B cell (primary cell): Measurements from ENCODE around the gene ZSCAN25. TPM values are rescaled to one million over a fixed set of nuclear protein-coding genes. Genes with fewer than 3 reads are reported as not detected.

Experiments used
- ATAC-seq: fragments of 200-7000 bp; cut with Tn5 transposase; one replicate; pipeline ENCODE4 v1.10.0; 2021; ENCODE audit warnings: low read depth, mild to moderate bottlenecking, moderate number of reproducible peaks, moderate library complexity
- CTCF ChIA-PET: fragments of 350-600 bp; sonication (Branson Sonifier 250); formaldehyde crosslinking; loops from one replicate; lab custom pipeline; 2021; ENCODE audit warnings: antibody characterized with exemption, inconsistent platforms; lab: Charles Lee
- POLR2A ChIA-PET: fragments of 350-600 bp; sonication (Branson Sonifier 250); formaldehyde crosslinking; loops from one replicate; lab custom pipeline; 2021; ENCODE audit warnings: antibody characterized with exemption; lab: Charles Lee
- DNase-seq: peaks from one replicate; pipeline ENCODE4 v3.0.0; 2013
- H2AFZ ChIP-seq: 2 replicates; pipeline ENCODE4 v1.6.1; 2012; ENCODE audit warnings: mild to moderate bottlenecking, low read depth, low read length; ENCODE audit not compliant: insufficient read depth, poor library complexity, severe bottlenecking
- H3K27ac ChIP-seq, 2 donors: 1 replicate in 1 of 2; 2 replicates in 1 of 2; pipeline ENCODE4 v1.5.1; 2012 to 2013; ENCODE audit warnings: low read length in 2 of 2, mild to moderate bottlenecking in 2 of 2, moderate library complexity in 1 of 2
- H3K27me3 ChIP-seq, 4 experiments: fragments of 200-600 bp in 1 of 4; sonication (generic) in 1 of 4; replicated peaks in 1 of 4; 1 replicate in 2 of 4; 2 replicates in 2 of 4; pipeline versions ENCODE4 v1.6.1 to v1.7.0; 2013 to 2016; ENCODE audit warnings: low read length in 3 of 4, mild to moderate bottlenecking in 2 of 4, mixed read lengths in 1 of 4, moderate library complexity in 1 of 4; ENCODE audit not compliant: insufficient read depth in 4 of 4, control insufficient read depth in 3 of 4; ENCODE audit errors: control extremely low read depth in 1 of 4
- H3K36me3 ChIP-seq, 2 experiments: replicated peaks in 1 of 2; 1 replicate in 1 of 2; 2 replicates in 1 of 2; pipeline versions ENCODE4 v1.6.1 to v1.7.1; 2013; ENCODE audit warnings: low read length in 1 of 2; ENCODE audit not compliant: insufficient read depth in 2 of 2, control insufficient read depth in 1 of 2; ENCODE audit errors: control extremely low read depth in 1 of 2, extremely low read depth in 1 of 2
- H3K4me1 ChIP-seq, 2 donors: fragments of 200-600 bp in 1 of 2; sonication (generic) in 1 of 2; 1 replicate in 1 of 2; 2 replicates in 1 of 2; pipeline versions ENCODE4 v1.5.1 to v1.6.1; 2013 to 2017; ENCODE audit warnings: low read length in 2 of 2; ENCODE audit not compliant: control insufficient read depth in 2 of 2, insufficient read depth in 2 of 2
- H3K4me2 ChIP-seq: replicated peaks from 2 replicates; pipeline ENCODE3; 2012; ENCODE audit warnings: mild to moderate bottlenecking, low read depth, low read length; ENCODE audit not compliant: poor library complexity, severe bottlenecking
- H3K4me3 ChIP-seq, 5 experiments: fragments of 200-600 bp in 1 of 5; sonication (generic) in 1 of 5; 1 replicate in 3 of 5; 2 replicates in 2 of 5; pipeline versions ENCODE4 v1.5.1 to v1.7.0; 2011 to 2016; ENCODE audit warnings: low read length in 4 of 5, mild to moderate bottlenecking in 4 of 5, low read depth in 2 of 5, control low read depth in 1 of 5, moderate library complexity in 1 of 5; ENCODE audit not compliant: insufficient read depth in 1 of 5; ENCODE audit errors: control extremely low read depth in 1 of 5, extremely low read depth in 1 of 5
- H3K79me2 ChIP-seq: fragments of 200-600 bp; sonication (generic); one replicate; pipeline ENCODE4 v1.6.0; 2016; ENCODE audit warnings: low read length; ENCODE audit not compliant: control insufficient read depth, insufficient read depth
- H3K9ac ChIP-seq: fragments of 200-600 bp; sonication (generic); 2 replicates; pipeline ENCODE4 v1.6.1; 2017; ENCODE audit warnings: mild to moderate bottlenecking, low read length, moderate library complexity
- H3K9me3 ChIP-seq, 3 donors: one replicate each; pipeline versions ENCODE4 v1.6.1 to v1.7.1; 2013; ENCODE audit warnings: low read length in 2 of 3; ENCODE audit not compliant: control insufficient read depth in 2 of 3, insufficient read depth in 1 of 3; ENCODE audit errors: control extremely low read depth in 1 of 3
- H4K20me1 ChIP-seq: 2 replicates; pipeline ENCODE4 v1.6.0; 2012; ENCODE audit warnings: mild to moderate bottlenecking, low read length; ENCODE audit not compliant: insufficient read depth, control insufficient read depth, poor library complexity, severe bottlenecking
- H3K27ac Mint-ChIP-seq: one replicate; pipeline ENCODE4 v1.8.0; 2021; ENCODE audit warnings: mixed read lengths
- H3K27me3 Mint-ChIP-seq: one replicate; pipeline ENCODE4 v1.8.0; 2021; ENCODE audit warnings: mixed read lengths
- H3K4me1 Mint-ChIP-seq: one replicate; pipeline ENCODE4 v1.8.0; 2021; ENCODE audit warnings: mixed read lengths
- H3K4me3 Mint-ChIP-seq: one replicate; pipeline ENCODE4 v1.8.0; 2021; ENCODE audit warnings: mixed read lengths
- H3K9me3 Mint-ChIP-seq: one replicate; pipeline ENCODE4 v1.8.0; 2022; ENCODE audit warnings: mixed read lengths; ENCODE audit not compliant: insufficient read depth
- EZH2 ChIP-seq: IDR thresholded peaks from 2 replicates; pipeline ENCODE4 v1.6.1; 2012; ENCODE audit warnings: borderline replicate concordance, low read depth, mild to moderate bottlenecking, moderate library complexity, low read length; ENCODE audit not compliant: insufficient read depth, poor library complexity, severe bottlenecking
- WGBS: methylation state at CpG from one replicate; pipeline ENCODE4 v1.1.5; 2013; ENCODE audit warnings: missing lambda C conversion rate; ENCODE audit not compliant: insufficient coverage; 5-methylcytosine and 5-hydroxymethylcytosine counted together
- intact Hi-C: fragments of 100-400 bp; cut with micrococcal nuclease; formaldehyde crosslinking; loops from one replicate; pipeline ENCODE4 v1.10.0; 2022
- polyA plus RNA-seq: library from polyadenylated mRNA; depleted of rRNA; stranded (reverse); fragments of >200 nt; gene quantifications from 2 replicates; pipeline ENCODE4 v1.2.3, GENCODE V29; 2012
- total RNA-seq, 2 donors: library from RNA; stranded (reverse); fragments of 120-200 nt in 1 of 2; gene quantifications; 1 replicate in 1 of 2; 2 replicates in 1 of 2; pipeline versions ENCODE4 v1.2.3 to v1.2.4, GENCODE V29; 2013 to 2022
- TF ChIP-seq, protein P1 (sequence below): fragments of 200-600 bp; IDR thresholded peaks from one replicate; pipeline ENCODE4 v1.8.0; 2022; ENCODE audit warnings: antibody characterized with exemption, mild to moderate bottlenecking

ZSCAN25 gene
- total and polyA plus RNA-seq, 2 donors (not counting 1 experiment from before 2014, with no cell fraction given) = 11.8 to 39.5 TPM

DNA sequence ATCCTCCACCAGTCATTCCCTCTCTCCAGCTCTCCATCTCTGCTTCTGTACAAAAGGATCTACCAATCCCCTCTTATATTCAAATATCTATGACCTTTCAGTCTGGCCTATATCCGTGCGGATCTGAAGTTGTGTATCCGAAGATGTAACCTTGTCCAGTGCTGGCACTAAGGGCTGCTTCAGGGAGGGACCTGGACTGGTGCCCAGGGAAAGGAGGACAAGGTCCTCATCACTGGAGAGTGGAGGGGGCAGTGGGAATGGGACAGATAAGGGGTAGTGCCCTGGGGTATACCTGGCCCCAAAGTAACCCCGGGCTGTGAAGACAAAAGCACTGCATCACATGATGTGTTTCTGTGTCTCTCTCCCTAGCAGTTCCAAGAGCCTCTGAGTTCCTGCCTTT, 16.9 kb upstream of the ZSCAN25 start:
- ChIA-PET CTCF (interaction anchor here (0.6 kb wide), 1 partner anchor 213 kb away, joined by 5 read pairs; no protein-coding TSS in a partner anchor), POLR2A (no interaction called here)
- DNase-seq (no peak), ATAC-seq (no peak)
- Mint-ChIP-seq H3K27ac (no peak overlapping the region), H3K4me1 (no peaks in the 10 kb centered on the region), H3K9me3 (no peaks in the 10 kb centered on the region), H3K27me3 (no peaks in the 10 kb centered on the region), H3K4me3 (no peak overlapping the region)
- Histone ChIP-seq H3K4me1 (no peaks in the 10 kb centered on the region), H3K4me3 (no peak overlapping the region), H3K4me2 (no peak overlapping the region), H2AFZ (no peak overlapping the region), H4K20me1 (no peaks in the 10 kb centered on the region), H3K27ac (no peak overlapping the region), H3K27me3 (no peaks in the 10 kb centered on the region), H3K79me2 (no peaks in the 10 kb centered on the region), H3K36me3 (no peaks in the 10 kb centered on the region), H3K9ac (no peak overlapping the region), H3K9me3 (peaks cover 0 to 5% (median 0%) of the 10 kb centered on the region in 3 donors)
- intact Hi-C loops = no loop called here
- WGBS = 100% methylated on average over 3 of the region's 4 CpGs
- TF ChIP-seq, protein P1, sequence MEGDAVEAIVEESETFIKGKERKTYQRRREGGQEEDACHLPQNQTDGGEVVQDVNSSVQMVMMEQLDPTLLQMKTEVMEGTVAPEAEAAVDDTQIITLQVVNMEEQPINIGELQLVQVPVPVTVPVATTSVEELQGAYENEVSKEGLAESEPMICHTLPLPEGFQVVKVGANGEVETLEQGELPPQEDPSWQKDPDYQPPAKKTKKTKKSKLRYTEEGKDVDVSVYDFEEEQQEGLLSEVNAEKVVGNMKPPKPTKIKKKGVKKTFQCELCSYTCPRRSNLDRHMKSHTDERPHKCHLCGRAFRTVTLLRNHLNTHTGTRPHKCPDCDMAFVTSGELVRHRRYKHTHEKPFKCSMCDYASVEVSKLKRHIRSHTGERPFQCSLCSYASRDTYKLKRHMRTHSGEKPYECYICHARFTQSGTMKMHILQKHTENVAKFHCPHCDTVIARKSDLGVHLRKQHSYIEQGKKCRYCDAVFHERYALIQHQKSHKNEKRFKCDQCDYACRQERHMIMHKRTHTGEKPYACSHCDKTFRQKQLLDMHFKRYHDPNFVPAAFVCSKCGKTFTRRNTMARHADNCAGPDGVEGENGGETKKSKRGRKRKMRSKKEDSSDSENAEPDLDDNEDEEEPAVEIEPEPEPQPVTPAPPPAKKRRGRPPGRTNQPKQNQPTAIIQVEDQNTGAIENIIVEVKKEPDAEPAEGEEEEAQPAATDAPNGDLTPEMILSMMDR = no peak

DNA sequence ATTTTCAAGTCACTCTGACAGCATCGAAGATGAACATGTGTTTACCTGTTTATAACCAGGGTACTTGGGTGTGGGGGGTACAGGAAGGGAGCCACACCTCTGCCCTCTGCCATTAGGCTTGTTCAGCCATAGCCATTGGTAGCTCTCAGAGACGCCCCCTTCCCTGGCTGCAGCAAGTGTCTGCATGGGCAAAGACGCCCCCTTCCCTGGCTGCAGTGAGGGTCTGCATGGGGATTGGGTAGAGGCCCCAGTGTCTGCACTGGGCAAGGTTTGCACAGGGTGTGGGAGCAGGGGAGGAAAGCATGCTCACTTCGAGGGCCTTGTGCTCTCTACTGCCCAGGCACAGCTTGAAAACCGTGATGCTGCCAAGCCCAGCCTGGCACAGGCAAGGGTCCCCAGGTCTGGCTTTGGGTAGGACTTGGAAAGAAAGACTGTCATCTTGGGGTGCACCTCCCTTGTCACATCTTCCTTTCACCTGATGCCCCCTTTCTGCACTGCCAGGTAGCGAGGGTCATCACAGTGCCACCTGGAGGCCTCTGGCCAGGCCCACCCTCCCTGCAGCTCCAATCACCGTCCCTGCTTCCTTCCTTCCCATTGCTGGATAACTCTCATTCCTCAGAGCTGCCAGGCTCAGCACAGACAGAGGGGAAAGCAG, 15.0 kb upstream of the ZSCAN25 start:
- no peak overlapping the region for H2AFZ ChIP-seq
- H3K27ac ChIP-seq = no peak overlapping the region
- DNase-seq (no peak), ATAC-seq (no peak)
- intact Hi-C loops = no loop called here
- ChIA-PET CTCF (no interaction called here), POLR2A (no interaction called here)
- no peaks in the 10 kb centered on the region for H3K27me3 ChIP-seq
- H3K4me3 ChIP-seq = no peak overlapping the region
- no peaks in the 10 kb centered on the region for H3K9me3 Mint-ChIP-seq
- peaks cover 4% of the 10 kb centered on the region for H3K27me3 Mint-ChIP-seq
- H3K4me2 ChIP-seq = no peak overlapping the region
- 79% methylated on average over 6 of the region's 7 CpGs for WGBS
- no peaks in the 10 kb centered on the region for H3K36me3 ChIP-seq
- no peaks in the 10 kb centered on the region for H3K79me2 ChIP-seq
- H3K4me1 ChIP-seq = no peaks in the 10 kb centered on the region
- TF ChIP-seq, protein P1 = no peak
- no peak for TF ChIP-seq EZH2
- H3K4me1 Mint-ChIP-seq = no peaks in the 10 kb centered on the region
- peaks cover 0 to 5% (median 0%) of the 10 kb centered on the region in 3 donors for H3K9me3 ChIP-seq
- no peak overlapping the region for H3K9ac ChIP-seq
- H4K20me1 ChIP-seq = no peaks in the 10 kb centered on the region
- H3K4me3 Mint-ChIP-seq = no peak overlapping the region
- no peak overlapping the region for H3K27ac Mint-ChIP-seq
